DOHH2 (cell line): ENCODE results near the gene FAM193A.

Source experiments
- CTCF ChIP-seq: fragments of 200-600 bp; sonication (generic); IDR thresholded peaks from one replicate; pipeline ENCODE4 v1.5.1; 2014; ENCODE audit warnings: antibody characterized with exemption, mild to moderate bottlenecking, low read depth, low read length; ENCODE audit not compliant: poor library complexity, severe bottlenecking
- EZH2phosphoT487 ChIP-seq: fragments of 200-600 bp; sonication (generic); IDR thresholded peaks from 2 replicates; pipeline ENCODE4 v1.6.1; 2017; ENCODE audit warnings: borderline replicate concordance, mild to moderate bottlenecking, antibody characterized with exemption, low read length, moderate library complexity, mixed read lengths

- no peak for TF ChIP-seq CTCF
- TF ChIP-seq EZH2phosphoT487, result no peak
These were observed 23.9 kb upstream of the FAM193A start for GRCh38 chr4:2512396-2513135.
